TTC549 (cell line): ENCODE results near the gene FCER1G.
"Not testable (repeated sequence)": the region's sequence is repeated elsewhere in the genome, so short reads cannot be mapped to it uniquely, and the experiment has no call there.

Experiments used
- FAIRE-seq: peaks from 2 replicates; lab custom pipeline; 2012; peaks lifted over from hg19 to GRCh38; lab: Jason Lieb, UNC

Gene FCER1G

DNA sequence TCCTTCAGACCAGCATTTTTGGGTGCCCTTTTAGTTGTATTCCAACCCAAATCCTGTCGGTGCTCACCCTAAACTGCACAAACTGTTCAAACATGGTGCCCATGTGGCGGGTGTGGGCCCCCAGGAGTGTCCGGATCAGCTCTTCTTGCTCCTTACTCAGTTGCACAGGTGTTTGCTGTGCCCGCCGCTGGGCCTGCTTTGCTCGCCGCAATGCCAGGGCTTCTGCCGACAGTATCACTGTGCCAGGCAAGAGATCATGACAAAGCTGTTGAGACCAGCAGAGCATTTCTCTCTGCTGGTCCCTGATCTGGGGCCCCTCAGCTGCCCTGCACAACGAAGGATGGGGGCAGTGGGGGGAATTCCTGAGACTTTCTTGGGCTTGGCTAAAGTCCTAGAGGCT is 18.0 kb downstream of the FCER1G start:
- FAIRE-seq = no peak

DNA sequence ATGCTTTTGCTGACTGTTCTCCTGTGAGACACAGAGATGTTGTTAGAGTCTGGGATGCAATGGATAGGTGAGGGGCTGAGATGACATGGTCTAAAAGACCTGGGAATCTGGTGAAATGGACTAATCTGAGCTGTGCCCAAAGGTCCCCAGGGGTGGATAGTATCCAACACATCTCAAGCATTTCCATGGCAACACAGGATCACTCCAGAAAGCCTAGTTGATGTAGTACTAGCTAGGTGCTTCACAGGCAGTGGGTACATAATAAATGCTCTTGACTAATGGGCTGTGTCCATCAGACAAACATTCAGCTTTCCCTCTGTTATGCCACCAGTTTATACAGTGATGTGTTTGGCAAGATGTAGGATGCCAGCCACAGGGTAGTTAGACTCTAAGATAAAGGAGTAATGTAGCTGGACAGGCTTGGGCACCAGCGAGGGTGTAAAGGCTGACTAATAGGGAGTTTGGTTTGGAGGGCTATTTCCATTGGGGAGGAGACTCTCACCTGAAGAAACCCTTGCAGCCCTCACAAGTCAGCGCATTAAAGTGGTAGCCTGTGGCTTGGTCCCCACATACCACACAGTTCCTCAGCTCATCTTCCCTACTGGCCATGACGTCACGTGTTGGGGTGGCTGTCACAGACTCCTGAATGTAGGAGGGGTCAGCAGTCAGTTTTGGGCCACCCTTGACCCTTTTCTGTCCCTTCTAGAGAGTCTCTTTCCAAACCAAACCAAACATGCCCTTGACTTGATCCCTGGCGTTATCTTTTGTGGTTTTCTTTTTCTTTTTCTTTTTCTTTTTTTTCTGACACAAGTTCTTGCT is 21.1 kb downstream of the FCER1G start:
- FAIRE-seq = no peak

DNA sequence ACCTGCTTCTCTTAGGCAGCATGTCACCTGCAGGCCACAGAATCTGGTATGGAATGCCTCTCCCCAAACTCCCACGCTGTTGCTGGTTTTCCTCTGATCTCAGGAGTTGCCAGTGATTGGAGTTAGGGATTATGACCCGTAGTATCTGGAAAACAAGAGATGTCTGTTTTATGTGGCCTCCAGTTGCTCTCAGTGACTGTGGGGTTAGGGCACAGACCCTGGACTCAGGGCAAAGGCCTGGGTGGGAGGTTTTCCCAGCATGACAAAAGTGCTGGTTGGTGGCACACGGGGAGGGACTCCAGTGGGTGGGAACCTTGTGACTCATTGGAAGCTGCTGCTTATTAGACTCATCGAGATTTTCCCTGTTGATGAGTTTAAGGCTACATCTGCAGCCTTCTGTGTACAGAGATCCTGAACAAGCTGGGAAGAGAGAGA is 23.0 kb downstream of the FCER1G start, which contains the start of gene NR1I3:
Gene NR1I3 (minus strand): TSS at position 165 of the 435 bp plus-strand sequence. CDS start 1,638 bp downstream, outside the sequence.
- FAIRE-seq = no peak

DNA sequence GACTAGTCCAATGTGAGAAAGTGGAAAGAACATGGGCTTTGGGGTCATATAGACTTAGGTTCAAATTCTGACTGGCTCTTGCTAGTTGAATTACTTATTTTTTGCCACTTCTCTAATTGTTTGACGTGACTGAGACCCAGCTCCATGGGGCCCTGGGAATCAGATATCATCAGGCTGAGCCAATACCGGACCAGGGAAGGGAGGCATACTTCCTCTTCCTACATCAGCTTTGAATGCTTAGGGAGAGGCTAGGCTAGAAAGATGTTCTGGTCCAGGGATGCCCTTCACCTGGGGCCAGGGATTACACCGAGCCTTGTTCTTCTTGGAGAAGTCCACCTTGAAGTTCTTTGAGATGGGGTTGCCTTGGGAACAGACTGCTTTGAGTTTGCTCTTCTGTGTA is 26.6 kb downstream of the FCER1G start:
- FAIRE-seq = no peak

DNA sequence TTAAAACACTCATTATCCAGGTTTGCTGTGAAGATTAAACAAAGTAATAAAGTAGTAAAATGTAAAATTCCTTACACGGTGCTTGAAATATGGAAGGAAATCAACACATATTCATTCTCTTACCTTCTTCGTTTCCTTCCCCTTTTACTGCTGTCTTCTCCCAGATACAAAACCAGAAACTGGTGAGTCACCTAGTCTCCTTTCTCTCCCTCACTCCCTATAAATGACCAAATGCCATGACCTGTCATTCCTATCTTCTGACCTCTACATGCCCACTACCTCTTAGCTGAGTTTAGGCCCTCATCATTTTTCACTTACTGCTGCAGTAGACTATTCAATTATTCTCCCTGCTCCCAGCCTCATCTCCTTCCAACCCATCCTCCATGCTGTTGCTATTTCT is 27.2 kb downstream of the FCER1G start:
- no peak for FAIRE-seq

DNA sequence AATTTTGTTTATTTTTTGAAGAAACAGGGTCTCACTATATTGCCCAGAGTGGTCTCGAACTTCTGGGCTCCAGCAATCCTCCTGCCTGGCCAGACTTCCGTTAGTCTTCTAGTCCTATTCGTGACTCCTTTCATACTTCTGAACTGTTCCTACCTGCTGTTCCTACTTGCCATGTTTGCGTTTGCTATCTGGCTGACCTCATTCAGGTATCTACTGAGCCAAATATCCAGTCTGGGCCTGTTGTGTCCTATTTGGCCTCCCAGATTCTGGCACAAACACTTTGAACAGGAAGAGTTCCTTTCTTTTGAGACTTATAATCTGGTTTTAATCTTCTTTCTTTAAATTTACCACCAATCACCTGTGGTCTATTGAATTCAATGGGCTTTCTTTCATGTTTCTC is 29.8 kb downstream of the FCER1G start:
- FAIRE-seq = no peak

DNA sequence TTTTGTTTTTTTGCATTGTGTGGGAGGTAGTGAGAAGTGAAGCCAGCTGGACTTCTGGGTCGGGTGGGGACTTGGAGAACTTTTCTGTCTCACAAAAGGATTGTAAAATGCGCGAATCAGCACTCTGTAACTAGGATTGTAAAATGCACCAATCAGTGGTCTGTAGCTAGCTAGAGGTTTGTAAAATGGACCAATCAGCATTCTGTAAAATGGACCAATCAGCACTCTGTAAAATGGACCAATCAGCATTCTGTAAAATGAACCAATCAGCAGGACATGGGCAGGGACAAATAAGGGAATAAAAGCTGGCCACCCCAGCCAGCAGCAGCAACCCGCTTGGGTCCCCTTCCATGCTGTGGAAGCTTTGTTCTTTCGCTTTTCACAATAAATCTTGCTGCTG is 35.0 kb downstream of the FCER1G start:
- FAIRE-seq = not testable (repeated sequence)

DNA sequence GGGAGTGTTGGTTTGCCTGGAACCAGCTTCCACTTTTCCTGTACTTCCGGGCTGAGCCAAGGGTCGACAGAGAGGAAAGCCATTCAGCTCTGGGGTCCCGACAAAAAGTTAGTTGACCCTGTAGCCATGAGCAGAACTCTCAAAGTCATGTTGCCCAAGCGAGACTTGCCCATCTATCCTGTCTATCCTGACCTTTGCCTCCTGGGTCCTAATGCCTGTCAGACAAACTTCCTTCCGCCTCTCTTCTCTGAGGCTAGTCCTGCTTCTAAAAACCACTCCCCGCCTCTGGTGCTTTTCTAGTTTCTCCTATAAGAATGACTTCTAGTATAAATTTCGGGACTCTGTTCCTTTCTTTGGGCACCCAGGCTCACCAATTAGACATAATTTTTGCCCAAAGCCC is 35.7 kb downstream of the FCER1G start:
- FAIRE-seq = no peak

DNA sequence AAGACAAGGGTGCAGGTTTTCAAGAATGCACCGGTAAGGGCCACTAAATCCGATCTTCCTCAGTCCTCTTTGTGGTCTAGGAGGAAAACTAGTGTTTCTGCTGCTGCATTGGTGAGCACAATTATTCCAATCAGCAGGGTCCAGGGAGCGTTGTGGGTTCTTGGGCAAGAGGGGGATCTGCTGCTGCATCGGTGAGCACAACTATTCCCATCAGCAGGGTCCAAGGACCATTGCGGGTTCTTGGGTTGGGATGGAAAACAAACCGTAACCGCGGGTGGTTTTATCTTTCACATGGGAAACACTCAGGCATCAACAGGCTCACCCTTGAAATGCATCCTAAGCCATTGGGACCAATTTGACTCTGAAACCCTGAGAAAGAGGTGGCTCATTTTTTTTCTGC is 36.5 kb downstream of the FCER1G start:
- no peak for FAIRE-seq

DNA sequence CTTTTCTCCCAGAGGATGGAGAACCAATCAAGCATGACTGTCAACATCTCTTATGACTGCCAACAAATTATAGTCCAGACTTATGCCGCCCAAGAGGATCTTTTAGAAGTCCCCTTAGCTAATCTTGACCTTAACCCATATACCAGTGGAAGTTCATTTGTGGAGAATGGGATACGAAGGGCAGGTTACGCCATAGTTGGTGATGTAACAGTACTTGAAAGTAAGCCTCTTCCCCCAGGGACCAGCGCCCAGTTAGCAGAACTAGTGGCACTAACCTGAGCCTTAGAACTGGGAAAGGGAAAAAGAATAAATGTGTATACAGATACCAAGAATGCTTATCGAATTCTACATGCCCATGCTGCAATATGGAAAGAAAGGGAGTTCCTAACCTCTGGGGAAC is 40.2 kb downstream of the FCER1G start:
- FAIRE-seq = not testable (repeated sequence)

DNA sequence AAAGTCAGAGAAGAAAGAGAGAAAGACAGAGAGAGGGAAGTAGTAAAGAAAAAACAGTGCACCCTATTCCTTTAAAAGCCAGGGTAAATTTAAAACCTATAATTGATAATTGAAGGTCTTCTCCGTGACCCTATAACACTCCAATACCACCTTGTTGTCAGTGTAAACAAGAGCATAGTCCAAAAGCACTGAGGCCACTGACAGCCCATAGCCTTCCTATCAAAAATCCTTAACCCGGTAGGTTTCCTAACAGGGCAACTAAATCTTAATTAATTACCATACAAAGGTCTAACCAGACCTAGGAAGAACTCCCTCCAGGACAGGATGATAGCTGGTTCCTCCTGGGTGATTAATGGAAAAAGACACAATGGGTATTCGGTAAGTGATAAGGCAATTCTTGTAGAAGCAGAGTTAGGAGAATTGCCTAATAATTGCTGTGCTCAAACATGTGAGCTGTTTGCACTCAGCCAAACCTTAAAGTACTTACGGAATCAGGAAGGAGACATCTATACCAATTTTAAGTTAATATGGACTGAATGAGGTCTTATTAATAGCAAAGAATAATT is 40.9 kb downstream of the FCER1G start:
- not testable (repeated sequence) for FAIRE-seq

DNA sequence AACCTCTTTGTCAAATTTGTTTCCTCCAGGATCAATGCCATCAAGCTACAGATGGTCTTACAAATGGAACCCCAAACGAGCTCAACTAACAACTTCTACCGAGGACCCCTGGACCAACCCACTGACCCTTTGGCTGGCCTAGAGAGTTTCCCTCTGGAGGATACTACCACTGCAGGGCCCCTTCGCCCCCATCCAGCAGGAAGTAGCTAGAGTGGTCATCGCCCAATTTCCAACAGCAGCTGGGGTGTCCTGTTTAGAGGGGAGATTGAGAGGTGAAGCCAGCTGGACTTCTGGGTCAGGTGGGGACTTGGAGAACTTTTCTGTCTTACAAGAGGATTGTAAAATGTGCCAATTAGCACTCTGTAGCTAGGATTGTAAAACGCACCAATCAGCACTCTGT is 42.0 kb downstream of the FCER1G start:
- FAIRE-seq = not testable (repeated sequence)

DNA sequence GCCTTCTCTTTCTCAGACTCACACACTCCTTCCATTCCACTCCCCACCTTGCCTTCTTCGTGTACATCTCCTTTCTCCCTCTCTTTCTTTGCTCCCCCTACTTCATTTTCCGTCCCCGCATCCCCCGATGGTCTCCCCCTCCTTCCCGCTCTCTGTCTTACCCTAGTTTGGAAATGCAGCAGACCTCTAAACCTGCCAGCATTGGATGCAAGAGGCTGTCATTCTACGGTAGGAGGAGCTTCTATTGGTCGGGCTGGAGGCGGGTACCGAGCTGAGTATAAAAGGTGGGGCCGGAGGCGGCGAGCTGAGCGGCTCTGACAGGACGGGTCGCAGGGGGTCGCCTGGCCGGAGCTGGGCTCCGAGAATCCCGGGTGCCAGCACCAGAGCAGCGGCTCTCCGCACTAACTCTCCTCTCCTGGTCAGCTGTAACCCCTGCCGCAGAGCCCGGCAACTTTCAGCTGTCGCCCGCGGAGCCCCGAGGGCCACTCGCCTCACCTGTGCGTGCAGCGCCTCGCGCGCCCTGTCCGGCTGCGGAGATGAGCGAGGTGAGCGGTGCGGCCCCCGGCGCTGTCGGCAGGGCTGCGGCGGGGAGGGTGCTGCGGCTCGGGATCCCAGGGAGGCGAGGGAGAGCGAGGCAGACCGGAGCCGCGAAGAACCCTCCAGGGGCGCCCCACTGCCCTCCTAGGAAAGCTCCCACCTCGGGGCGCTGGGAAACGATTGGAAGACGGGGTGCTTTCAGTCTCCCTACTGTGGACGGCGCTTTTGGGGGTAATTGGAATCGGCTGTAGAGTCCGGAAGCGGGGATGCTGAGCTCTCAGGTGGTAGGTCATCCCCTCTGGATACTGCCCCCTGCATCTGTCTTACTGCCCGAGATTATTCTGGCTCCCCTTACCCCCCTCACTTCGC is 43.6 kb downstream of the FCER1G start, which contains the start of gene PCP4L1:
Gene PCP4L1 (plus strand): TSS at position 307 of the 906 bp plus-strand sequence. CDS start 230 bp downstream, at position 537.
- no peak for FAIRE-seq

DNA sequence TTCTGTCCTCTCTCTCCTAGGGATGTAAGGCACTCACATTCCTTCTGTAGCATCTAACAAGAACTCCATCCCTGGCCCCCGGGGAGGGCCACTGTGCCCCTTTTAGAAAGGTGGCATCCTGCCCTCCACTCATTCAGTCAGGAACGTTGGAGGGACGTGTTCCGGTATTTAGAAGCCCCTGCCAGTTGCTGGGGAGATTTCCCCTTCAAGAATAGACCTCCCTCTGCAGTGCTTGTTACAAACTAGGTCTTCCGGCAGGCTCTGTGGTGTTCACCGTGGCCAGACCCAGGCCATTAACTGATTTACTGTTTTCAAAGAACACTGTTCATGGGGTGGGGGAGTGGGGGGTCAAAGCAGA is 44.2 kb downstream of the FCER1G start:
- FAIRE-seq = no peak

DNA sequence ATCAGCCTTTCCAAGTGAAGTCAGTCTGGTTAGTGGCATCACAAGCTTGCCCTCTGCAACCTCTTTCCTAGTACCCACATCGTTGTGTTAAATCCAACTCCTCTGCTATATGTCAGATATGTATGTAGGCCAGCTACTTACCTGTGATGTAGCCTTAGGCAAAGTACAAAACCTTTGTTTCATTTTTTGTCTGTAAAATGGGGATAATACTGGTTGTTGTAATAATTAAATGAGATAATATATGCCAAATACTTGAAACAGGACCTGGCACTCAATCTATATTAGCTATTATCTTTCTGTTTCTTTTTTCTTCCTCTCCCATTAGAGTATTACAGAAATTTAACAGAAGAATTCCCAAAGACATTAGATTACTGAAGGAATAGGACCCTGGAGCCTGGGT is 44.7 kb downstream of the FCER1G start:
- no peak for FAIRE-seq

DNA sequence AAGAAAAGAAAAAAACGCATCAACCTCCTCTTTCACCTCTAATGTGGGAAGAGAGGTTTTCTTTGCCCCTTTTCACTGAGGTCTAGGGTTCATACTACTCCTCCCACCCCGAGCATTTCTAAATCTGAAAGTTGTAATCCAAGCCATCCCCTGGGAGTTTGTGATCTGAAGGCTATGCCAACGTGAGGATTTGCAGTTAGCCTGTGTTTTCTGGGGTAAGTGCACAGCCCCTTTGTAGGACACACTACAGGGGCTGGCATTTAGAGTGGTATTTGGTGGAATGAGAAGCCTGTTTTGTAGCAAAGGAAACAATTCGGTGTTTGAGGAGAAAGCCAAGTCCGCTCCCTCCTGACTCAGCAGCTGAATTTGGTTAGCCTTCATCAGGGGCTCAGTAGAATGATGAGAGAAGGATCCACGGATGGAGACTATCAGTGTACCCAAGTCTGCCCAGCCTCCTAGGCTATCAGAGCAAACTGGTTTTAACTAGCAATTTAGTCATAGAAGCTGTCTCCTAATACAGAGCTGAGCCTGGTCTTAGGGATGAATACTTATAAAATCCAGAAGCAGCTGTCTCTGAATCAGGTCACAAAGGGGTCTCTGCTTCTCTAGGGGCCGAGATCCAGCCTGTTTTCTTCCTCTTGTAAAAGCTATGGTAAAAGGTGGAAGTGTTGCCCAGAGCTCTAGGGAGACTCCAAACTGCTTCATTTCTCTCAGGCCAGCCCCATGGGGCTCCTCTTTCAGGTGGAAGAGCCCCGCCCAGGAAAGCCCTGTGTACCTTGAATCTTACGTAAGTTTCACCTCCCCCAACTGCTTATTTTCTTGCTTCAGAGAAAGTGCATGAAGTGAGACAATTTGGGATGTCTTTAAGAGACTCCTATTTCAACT is 45.5 kb downstream of the FCER1G start:
- no peak for FAIRE-seq

DNA sequence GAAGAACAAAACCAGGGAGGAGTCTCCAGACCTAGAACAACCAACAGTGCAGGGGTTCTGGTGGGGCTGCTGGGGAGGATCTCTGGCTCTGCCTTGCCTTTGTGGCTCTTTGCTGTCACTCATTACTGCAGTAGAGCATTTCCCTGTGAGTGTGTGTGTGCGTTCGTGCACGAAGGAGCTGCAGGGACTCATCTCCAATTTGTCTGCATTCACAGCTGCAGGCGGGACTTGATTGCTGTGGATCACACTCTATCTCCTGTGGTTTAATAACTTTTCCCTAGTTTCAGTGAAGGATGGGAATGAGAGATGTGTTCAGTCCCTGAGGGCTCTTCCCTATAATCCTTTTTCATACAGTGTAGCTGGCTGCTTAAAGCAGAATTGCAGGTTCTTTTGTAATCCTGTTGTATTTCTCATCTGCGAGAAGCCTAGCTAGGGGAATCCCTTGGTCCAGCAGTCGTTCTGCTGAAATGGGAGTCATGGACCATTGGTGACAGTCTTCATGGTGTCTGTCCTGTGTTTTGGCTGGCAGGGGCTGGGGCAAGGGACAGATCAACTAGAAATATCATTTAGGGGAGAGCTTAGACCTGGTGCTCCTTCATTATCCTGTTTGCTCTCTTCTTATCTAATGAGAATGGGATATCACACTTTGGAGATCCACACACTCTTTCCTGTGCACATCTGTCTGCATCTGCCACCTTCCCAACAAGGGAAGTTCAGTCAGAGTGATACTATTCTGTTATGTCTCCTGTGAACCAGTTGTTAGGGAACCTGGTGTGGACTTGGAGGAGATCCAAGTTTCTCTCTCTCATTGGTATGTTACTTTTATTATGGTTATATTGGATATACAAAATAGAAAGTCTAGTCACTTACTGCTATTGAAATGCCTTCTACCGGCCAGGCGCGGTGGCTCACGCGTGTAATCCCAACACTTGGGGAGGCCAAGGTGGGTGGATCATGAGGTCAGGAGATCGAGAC is 46.5 kb downstream of the FCER1G start:
- FAIRE-seq = no peak

DNA sequence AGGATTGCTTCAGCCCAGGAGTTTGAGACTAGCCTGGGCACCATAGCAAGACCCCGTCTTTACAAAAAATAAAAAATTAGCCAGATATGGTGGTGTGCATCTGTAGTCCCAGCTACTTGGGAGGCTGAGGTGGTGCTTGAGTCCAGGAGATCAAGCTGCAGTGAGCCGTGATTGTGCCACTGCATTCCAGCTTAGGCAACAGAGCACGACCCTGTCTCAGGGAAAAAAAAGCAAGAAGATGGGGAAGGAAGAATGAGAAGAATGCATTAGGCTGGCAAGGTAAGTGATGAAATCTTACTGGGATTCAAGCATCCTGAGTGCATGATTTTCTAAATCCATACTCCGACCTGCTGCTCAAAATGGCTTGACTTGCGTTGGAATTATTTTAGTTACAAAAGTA is 50.2 kb downstream of the FCER1G start:
- no peak for FAIRE-seq

DNA sequence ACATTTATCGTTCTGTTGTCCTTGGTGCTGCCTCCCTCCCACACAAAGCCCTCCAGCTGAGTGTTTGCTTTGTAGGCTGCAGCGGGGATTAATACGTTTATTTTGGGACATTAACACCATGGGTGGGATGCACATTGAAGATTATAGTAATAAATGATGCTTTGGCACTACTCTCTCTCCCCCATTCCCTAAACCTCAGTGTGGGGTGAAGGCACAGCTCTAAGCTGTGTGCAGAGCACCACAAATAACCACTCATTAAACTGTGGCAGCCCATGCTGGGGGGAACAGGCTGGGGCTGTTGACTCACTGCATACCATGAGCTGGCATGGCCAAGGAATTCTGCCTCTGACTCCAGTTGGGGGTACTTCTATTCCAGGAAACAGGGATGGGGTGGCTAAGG is 51.1 kb downstream of the FCER1G start:
- FAIRE-seq = no peak

DNA sequence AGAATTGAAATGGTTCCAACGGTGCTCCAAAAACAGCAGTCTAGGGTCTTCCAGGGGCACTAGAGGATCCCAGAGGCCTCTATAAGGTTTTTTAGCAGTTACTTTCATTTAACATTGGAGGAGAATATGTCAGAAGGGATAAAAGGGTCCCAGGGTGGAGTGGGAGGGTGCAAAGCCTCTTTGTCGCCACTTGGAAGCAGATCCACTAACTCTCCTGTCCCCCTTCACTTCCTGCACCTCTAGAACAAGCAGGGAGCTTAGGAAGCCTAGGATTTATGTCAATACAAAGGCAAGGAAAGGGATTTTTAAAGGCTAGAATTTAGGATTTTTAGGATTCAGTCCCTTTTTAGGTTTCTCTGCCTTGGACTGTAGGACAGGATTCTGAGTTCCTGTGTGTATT is 51.7 kb downstream of the FCER1G start:
- no peak for FAIRE-seq

DNA sequence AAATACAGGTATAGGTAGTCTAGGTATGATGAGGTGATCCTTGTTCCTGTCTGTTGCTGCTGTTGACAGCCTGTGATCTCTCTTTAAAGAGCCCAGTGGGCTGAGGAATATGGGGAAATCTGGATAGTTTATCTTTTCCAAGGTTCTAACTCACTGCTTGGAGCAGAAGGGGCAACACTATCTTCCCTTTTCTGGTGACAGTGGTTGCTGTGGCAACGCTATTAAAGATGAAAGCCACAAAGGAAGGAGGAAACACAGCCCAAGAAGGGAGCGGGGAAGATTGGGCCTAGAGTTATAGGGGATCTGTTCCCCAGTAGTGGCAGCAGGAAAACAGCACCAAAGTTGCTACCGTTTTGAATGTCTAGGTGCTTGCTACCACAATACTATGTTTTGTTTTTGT is 52.2 kb downstream of the FCER1G start:
- no peak for FAIRE-seq
